GM18867 (cell line): ENCODE measurements around the gene MPLKIP.
"Not testable (repeated sequence)": the region's sequence is repeated elsewhere in the genome, so short reads cannot be mapped to it uniquely, and the experiment has no call there.

Experiments
- ATAC-seq: cut with Tn5 transposase; IDR thresholded peaks from one replicate; pipeline ENCODE4 v1.9.1; 2021; ENCODE audit warnings: mild to moderate bottlenecking, moderate library complexity; ENCODE audit not compliant: unreplicated experiment

The MPLKIP gene

DNA sequence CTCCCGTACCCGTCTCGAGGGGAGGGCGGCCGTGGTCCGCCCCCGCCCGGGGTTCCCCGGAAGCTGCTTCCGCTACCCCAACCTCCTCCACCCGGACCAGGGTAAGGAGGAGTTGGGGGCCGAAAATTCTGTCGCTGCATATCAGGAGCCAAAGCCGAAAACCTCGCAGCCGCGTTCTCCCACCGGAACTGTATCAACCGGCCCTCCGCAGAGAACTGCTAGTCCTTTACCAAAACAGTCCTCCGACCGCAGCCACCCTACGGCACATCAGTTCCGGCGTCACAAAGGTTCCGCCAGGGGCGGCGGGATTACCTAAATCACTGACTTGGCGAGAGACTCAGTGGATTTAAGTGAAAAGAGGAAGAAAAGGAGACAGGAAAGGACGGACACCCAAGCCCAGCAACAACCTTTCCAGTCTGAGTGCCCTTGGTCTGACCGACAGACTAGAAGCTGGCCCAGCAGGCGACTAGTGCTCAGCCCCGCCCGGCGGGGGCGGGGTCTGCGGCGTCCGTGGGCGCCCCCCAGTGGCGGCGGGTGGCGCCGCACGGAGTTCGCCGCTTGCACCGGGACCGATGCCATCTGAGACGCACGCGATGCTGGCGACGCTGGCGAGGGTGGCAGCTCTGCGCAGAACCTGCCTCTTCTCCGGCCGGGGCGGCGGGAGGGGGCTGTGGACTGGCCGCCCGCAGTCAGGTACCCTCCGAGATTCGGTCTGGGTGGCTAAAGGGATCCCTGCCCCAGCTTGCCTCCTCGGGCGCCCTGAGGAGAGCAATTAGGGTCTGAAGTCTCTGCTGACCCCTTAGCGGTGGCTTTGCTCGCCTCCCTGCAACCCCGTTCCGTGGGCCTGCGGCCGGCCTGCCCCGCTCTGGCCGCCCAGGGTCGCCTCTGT, at the start of gene MPLKIP, which contains the start of gene SUGCT:
Gene MPLKIP (minus strand): TSS at position 195 of the 889 bp plus-strand sequence. CDS start 55 bp downstream, at position 140.
Gene SUGCT (plus strand): TSS at position 578 of the 889 bp plus-strand sequence.
- ATAC-seq, result peak; percentile 90

DNA sequence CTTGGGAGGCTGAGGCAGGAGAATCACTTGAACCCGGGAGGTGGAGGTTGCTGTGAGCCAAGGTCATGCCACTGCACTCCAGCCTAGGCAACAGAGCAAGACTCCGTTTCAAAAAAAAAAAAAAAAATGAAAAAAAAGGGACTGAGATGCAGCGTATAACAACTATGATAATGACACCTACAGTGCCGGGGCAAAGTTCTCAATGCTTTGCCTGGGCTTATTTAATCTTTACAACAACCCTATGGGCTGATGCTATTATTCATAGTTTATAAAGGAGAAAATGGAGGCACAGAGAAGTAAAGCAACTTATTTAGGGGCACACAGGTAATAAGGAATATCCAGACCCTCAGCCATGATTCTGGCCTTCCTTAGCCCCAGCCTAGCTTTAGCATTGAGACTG, 48.0 kb upstream of the MPLKIP start:
- no peak for ATAC-seq

DNA sequence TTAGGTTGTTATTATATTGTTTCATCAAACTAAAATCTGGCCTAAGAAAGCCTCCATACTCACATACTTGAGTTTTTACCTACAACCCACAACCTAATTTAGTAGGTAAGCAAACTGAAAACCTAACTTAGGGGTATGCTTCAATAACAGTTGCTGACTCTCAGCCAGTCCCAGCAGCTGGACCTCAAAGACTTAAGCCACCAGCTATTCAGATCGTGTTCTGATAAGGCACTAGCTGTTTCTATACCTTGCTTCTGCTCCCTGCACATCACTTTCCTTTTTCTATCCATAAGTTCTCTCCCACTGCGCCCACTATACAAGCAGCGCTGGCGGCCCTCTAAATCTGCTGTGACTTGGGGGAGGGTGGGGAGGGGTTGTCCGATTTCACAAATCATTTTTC, 42.6 kb upstream of the MPLKIP start:
- ATAC-seq, result no peak

DNA sequence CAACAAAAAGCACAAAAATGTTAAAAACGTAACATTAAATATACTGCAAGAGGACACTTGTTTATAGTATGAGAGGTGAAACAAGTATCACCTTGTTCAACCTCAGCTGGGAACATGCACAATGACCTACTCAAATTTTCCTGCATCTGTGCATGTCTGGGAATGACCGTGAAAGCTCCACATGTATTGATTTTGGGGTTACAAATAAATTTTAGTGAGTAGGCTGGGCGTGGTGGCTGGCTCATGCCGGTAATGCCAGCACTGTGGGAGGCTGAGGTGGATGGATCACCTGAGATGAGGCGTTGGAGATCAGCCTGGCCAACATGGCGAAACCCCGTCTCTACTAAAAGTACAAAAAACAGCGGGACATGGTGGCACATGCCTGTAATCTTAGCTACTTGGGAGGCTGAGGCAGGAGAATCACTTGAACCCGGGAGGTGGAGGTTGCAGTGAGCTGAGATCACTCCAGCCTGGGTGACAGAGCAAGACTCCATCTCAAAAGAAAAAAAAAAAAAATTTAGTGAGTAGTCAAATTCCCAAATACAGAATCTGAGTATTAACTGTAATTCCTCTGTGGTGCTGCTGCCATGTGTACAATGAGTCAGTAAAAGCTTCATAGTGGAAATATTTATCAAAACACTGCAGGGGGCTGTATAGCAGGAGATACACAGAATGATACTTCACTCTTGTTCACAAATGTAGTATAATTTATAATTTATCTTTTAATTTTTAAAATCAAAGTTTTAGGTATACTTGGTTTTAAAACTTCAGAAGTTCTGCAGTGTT, 41.5 kb upstream of the MPLKIP start:
- no peak for ATAC-seq

DNA sequence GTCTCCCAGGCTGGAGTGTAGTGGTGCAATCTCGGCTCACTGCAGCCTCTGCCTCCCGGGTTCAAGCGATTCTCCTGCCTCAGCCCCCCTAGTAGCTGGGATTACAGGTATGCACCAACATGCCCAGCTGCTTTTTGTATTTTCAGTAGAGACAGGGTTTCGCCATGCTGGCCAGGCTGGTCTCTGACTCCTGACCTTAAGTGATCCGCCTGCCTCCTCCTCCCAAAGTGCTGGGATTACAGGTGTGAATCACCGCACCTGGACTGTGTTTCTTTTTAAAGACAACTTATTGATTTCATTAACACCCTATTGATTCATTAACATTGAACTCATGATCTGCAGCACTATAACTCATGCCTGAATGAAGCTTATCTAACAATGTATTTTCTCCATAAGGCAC, 40.8 kb upstream of the MPLKIP start:
- ATAC-seq, result not testable (repeated sequence)

DNA sequence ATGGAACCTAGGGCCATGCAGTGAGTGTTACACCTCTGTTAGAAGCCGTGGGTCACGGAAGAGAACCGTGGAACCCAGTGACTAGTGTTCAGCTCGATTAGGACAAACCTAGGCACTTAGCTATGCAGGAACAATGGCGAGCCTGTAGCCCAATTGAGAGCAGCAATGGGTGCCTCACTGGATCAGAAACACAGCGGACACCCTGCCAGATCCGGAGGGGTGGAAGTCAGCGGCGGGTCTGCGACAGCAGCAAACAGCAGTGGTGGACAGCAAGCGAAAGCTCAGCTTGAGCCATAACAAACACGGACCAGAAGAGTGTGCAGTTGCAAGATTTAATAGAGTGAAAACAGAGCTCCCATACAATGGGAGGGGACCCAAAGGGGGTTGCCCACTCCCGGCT, 38.7 kb upstream of the MPLKIP start:
- ATAC-seq, result not testable (repeated sequence)

DNA sequence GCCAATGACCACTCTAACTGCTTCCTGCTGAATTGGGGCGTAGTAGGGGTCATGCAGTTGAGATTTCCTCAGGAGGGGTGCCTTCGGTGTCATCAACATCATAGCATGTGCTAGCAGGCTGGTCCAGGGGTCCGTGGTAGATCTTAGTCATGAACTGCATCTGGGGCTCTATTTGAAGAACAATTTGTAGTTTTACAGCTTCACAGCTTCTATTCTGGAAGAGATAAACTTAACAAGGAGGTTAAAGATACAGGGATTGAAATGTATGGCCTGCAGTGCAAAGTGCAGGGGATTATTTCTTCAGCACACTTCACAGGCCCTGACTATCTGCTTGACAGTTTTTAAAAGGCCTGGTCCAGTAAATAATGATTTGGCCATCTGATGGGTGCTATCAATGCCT, 33.8 kb upstream of the MPLKIP start:
- not testable (repeated sequence) for ATAC-seq

DNA sequence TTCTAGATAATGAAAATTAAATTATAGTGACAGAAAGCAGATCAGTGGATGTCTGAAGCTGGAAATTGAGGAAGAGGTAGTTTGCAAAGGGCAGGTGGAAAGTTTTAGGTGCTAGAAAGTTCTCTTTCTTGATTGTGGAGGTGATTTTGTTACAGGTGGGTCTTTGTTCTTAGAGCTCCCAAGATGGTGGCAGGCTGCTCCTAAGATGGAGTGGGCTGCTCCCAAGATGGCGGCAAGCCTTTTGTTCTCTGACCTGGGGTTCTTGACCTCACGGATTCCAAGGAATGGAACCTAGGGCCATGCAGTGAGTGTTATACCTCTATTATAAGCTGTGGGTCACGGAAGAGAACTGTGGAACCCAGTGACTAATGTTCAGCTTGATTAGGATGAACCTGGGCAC, 32.9 kb upstream of the MPLKIP start:
- ATAC-seq, result no peak

DNA sequence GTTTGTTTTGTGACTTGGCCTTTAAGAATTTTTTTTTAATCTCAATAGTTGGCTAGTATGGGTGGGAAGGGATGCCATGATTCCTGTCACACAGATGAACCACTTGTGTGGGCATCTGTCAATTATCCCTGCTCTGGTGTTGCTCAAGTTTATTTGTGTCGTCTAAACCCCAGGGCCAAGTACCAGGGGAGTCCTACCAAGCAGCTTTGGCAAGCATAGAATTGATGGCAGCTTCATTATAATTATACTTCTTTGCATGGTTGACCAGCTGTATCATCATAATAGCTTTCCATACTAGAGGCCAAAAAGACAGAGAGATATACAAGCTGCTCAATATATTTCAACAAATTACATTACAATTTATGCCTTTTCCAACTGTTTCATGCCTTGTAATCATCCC, 30.8 kb upstream of the MPLKIP start:
- no peak for ATAC-seq

DNA sequence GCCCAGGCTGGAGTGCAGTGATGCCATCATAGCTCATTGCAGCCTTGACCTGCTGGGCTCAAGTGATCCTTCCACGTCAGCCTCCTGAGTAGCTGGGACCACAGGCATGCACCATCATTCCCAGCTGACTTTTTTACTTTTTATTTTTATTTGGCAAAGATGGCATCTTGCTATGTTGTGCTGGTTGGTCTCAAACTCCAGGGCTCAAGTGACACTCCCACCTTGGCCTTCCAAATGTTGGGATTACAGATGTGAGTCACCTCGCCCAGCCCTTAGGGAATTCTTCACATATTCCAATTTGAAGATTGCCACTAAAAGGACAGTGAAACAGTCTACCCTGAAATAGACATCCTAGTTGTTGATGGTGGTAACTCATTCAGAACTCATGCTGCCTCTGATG, 28.1 kb upstream of the MPLKIP start:
- no peak for ATAC-seq

DNA sequence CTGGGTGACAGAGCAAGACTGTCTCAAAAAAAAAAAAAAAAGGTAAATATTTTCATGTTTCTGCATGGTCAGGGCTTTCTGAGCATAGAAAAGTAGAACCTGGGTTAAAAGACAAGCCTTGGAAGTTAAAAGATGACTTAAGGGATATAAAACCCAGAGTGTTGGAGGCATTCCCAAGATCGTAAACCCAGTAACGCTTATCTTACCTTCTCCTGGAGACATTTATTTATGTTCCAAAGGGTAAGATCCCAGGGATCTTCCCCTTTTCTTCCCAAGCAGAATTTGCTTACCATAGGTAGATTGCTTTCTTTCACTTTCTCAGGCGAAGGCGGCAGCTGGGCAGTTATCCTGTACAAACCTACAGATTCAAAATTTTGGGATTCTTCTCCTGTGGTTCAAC, 22.6 kb upstream of the MPLKIP start:
- ATAC-seq, result no peak

DNA sequence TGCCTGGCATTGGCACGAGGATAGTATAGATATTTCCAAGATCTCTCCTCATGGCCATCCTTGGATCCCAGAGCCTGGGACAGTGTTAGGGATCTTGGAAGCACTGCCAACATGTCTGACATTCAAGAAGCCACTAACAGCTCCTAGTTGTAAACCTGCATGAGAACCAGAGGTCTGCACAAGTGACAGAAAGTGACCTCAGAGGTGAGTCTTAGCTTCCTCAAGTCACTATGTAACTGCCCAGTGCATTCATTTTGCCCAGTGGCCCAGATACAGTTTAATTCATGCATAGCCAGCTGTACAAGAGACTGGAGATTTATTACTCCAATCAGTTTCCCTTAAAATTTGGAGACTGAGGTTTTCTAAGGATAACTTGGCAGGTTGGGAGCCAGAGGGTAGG, 17.1 kb upstream of the MPLKIP start:
- no peak for ATAC-seq

DNA sequence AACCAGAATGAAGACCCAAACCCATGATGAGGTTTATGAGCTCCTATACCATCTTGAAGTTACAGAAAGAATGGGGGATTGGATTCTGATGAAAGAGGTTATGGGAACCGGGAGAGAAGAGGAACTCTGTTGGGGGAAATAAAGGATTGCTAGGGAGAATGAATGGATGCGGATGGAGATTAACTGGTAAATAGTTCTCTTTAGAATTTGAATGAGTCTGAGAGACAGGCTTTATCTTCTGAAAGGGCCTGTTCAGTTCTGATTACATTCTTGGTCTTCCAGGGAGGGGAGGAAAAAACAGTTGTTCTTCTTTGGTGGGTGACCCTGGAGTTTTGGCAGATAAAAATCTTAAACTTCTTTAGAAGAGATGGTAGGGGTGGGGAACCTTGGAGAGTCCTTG, 14.2 kb upstream of the MPLKIP start:
- ATAC-seq, result no peak

DNA sequence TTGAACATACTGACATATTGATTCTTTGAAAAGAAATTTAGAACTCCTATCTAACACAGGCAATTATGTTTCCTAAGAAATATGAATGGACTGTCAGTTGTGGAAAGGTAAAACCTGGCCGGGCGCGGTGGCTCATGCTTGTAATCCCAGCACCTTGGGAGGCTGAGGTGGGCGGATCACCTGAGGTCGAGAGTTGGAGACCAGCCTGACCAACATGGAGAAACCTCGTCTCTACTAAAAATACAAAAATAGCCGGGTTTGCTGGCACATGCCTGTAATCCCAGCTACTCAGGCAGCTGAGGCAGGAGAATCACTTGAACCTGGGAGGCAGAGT, 13.8 kb upstream of the MPLKIP start:
- not testable (repeated sequence) for ATAC-seq

DNA sequence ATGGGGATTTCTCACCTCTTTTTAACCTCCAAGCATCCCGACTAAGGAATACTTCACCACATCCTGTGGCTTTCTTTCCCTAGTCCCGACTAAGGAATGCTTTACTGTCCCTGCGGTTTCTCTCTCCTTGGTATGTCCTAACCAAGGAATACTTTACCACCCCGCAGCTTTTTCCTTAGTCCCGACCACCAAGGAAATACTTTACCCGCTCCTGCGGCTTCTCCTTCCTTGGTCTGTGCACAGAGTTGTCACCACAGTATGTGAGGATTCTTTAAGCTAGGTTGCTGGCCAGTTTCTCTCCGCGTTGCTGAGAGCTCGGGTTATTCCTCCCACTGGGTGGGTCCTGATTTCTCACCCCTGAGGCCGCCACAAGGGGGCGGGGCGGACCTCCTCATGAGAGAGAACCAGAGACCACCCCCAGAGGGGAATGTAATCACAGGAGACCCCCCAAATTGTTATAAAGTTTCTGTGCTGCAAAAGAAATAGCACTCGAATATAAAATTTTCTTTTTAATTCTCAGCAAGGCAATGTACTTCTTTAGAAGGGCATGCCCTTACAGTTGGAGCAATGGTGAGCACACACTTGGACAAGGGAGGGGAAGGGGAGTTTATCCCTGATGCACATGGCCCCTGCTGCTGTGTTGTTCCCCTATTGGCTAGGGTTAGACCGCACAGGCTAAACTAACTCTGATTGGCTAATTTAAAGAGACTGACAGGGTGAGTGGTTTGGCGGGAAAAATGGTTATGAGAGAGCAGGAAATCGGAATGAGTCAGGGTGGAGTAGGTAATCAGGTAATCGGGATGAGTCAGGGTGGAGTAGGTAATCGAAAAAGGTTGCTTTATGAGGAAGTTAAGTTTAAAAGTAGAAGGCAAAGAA, 13.2 kb upstream of the MPLKIP start:
- ATAC-seq, result no peak

DNA sequence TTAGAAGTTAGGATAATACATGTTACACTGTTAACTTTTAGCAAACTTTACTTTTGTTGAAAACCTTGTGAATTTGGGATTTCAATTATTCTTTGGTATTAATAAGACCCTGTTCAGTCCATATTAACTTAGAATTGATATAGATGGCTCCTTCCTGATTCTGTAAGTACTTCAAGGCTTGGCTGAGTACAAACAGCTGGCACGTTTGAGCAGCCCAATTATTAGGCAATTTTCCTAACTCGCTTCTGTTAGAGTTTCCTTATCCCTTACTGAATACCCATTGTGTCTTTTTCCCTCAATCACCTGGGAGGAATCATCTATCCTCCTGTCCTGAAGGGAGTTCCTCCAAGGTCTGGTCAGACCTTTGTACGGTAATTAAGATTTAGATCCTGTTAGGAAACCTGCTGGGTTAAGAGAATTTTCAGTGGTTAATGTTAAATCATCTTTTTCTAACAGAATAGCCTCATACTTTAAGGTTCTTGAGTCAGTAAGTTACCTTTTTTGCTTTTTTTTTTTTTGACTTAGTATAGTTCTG, 11.2 kb upstream of the MPLKIP start:
- not testable (repeated sequence) for ATAC-seq

DNA sequence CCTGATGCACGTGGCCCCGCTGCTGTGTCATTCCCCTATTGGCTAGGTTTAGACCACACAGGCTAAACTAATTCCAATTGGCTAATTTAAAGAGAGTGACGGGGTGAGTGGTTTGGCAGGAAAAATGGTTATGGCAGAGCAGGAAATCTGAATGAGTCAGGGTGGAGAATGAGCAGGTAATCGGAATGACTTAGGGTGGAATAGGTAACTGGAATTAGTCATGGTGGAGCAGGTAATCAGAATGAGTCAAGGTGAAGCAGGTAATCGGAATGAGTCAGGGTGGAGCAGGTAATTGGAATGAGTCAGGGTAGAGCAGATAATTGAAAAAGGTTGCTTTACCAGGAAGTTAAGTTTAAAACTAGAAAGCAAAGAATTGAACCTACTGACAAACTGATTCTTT, 7.5 kb upstream of the MPLKIP start:
- not testable (repeated sequence) for ATAC-seq

DNA sequence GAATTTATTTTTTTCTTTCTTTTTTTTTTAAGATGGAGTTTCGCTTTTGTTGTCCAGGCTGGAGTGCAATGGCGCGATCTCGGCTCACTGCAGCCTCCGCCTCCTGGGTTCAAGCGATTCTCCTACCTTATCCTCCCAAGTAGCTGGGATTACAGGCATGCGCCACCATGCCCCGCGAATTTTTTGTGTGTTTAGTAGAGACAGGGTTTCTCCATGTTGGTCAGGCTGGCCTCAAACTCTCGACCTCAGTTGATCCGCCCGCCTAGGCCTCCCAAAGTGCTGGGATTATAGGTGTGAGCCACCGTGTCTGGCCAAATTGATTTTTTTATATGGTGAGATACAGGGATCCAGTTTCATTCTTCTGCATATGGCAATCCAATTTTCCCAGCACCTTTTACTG, 5.5 kb upstream of the MPLKIP start:
- not testable (repeated sequence) for ATAC-seq

DNA sequence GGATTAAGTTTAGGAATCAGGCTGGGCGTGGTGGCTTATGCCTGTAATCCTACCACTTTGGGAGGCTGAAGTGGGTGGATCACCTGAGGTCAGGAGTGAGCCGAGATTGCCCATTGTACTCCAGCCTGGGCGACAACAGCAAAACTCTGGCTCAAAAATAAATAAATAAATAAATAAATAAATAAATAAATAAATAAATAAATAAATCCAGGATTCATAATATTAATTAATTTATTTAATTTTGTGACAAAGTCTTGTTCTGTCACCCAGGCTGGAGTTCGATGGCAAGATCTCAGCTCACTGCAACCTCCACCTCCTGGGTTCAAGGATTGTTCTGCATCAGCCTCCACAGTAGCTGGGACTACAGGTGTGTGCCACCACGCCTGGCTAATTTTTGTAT, 4.6 kb upstream of the MPLKIP start:
- no peak for ATAC-seq

DNA sequence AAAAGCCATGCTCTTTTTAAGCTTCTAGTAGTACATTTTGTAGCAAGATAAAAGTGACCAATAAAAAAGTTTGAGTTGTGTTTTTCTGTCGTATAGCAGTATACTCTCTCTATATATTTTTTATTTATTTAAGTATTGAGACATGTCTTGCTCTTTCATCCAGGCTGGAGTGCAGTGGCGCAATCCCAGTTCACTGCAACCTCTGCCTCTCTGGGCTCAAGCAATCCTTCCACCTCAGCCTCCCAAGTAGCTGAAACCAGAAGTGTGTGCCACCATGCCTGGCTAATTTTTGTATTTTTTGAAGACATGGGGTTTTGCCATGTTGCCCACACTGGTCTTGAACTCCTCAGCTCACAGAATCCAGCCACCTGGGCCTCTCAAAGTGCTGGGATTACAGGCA, 3.1 kb upstream of the MPLKIP start:
- ATAC-seq, result no peak

DNA sequence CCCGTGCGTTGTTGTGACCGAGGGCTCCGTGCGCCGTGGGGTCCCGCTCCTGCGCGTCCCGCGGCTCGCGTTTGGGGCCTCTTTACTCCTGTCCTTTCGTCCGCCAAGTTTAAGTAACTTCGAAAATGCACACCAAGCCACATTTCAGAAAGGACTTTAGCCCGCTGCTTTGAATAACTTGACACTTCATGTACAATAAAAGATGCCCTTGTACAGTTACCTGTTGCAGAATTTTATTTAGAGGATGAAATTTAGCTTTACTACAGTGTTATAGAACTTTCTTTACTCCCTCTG, 842 bp upstream of the MPLKIP start:
- no peak for ATAC-seq
